ENCODE measurements around the gene RRP1.

- TF ChIP-seq, protein P1, sequence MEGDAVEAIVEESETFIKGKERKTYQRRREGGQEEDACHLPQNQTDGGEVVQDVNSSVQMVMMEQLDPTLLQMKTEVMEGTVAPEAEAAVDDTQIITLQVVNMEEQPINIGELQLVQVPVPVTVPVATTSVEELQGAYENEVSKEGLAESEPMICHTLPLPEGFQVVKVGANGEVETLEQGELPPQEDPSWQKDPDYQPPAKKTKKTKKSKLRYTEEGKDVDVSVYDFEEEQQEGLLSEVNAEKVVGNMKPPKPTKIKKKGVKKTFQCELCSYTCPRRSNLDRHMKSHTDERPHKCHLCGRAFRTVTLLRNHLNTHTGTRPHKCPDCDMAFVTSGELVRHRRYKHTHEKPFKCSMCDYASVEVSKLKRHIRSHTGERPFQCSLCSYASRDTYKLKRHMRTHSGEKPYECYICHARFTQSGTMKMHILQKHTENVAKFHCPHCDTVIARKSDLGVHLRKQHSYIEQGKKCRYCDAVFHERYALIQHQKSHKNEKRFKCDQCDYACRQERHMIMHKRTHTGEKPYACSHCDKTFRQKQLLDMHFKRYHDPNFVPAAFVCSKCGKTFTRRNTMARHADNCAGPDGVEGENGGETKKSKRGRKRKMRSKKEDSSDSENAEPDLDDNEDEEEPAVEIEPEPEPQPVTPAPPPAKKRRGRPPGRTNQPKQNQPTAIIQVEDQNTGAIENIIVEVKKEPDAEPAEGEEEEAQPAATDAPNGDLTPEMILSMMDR (IDR thresholded peaks at IDR 0.05), result no peak
- TF ChIP-seq ZFX (IDR thresholded peaks at IDR 0.05; ENCODE audit: borderline replicate concordance), result no peak
Observed at GRCh38 chr21:43803558-43804300, 14.4 kb downstream of the RRP1 start.

Data from 22Rv1 (cell line).